MM.1S (cell line): Measurements from ENCODE around the gene ADGRF1.

ENCODE experiments used
- DNase-seq: peaks from one replicate; pipeline ENCODE4 v3.0.0-alpha.2; 2015
- H2AFZ ChIP-seq: fragments of 300-600 bp; sonication (generic); 2 replicates; pipeline ENCODE4 v1.6.0; 2016; ENCODE audit warnings: antibody characterized with exemption, low read length
- H3F3A ChIP-seq: fragments of 300-600 bp; sonication (generic); 2 replicates; pipeline ENCODE4 v1.6.1; 2016; ENCODE audit warnings: mild to moderate bottlenecking, antibody characterized with exemption, low read length, moderate library complexity, mixed read lengths; ENCODE audit not compliant: insufficient read depth
- H3K27ac ChIP-seq: fragments of 300-600 bp; sonication (generic); 2 replicates; pipeline ENCODE4 v1.5.1; 2016; ENCODE audit warnings: mild to moderate bottlenecking, low read length
- H3K27me3 ChIP-seq: fragments of 300-600 bp; sonication (generic); replicated peaks from 2 replicates; pipeline ENCODE4 v1.6.0; 2016; ENCODE audit warnings: low read length; ENCODE audit not compliant: insufficient read depth
- H3K36me3 ChIP-seq: fragments of 300-600 bp; sonication (generic); replicated peaks from 2 replicates; pipeline ENCODE4 v1.6.1; 2016; ENCODE audit warnings: mild to moderate bottlenecking, low read length, mixed read lengths; ENCODE audit not compliant: insufficient read depth
- H3K4me1 ChIP-seq: fragments of 300-600 bp; sonication (generic); 2 replicates; pipeline ENCODE4 v1.6.1; 2016; ENCODE audit warnings: low read length, mixed read lengths
- H3K4me2 ChIP-seq: fragments of 300-600 bp; sonication (generic); 2 replicates; pipeline ENCODE4 v1.6.0; 2016; ENCODE audit warnings: low read depth, low read length
- H3K4me3 ChIP-seq: fragments of 300-600 bp; sonication (generic); 2 replicates; pipeline ENCODE4 v1.5.1; 2016; ENCODE audit warnings: low read length, mixed read lengths
- H3K79me2 ChIP-seq: fragments of 300-600 bp; sonication (generic); 2 replicates; pipeline ENCODE4 v1.6.1; 2016; ENCODE audit warnings: mixed run types, low read length, mixed read lengths
- H3K9ac ChIP-seq: fragments of 300-600 bp; sonication (generic); 2 replicates; pipeline ENCODE4 v1.6.1; 2016; ENCODE audit warnings: low read length, mixed read lengths
- H3K9me2 ChIP-seq: fragments of 300-600 bp; sonication (generic); replicated peaks from 2 replicates; pipeline ENCODE4 v1.6.1; 2016; ENCODE audit warnings: mild to moderate bottlenecking, low read length, mixed read lengths; ENCODE audit not compliant: insufficient read depth
- H3K9me3 ChIP-seq: fragments of 300-600 bp; sonication (generic); replicated peaks from 2 replicates; pipeline ENCODE4 v1.6.1; 2016; ENCODE audit warnings: mild to moderate bottlenecking, low read length, mixed read lengths; ENCODE audit not compliant: insufficient read depth
- H4K20me1 ChIP-seq: fragments of 300-600 bp; sonication (generic); 2 replicates; pipeline ENCODE4 v1.6.1; 2016; ENCODE audit warnings: mild to moderate bottlenecking, low read length, moderate library complexity, mixed read lengths; ENCODE audit not compliant: insufficient read depth
- EZH2 ChIP-seq: fragments of 300-600 bp; sonication (generic); optimal IDR thresholded peaks from 2 replicates; pipeline ENCODE3; 2017; ENCODE audit warnings: low read depth, mild to moderate bottlenecking, antibody characterized with exemption, low read length, mixed read lengths
- EZH2phosphoT487 ChIP-seq: fragments of 300-600 bp; sonication (generic); IDR thresholded peaks from 2 replicates; pipeline ENCODE4 v1.6.1; 2018; ENCODE audit warnings: antibody characterized with exemption, low read length
- TF ChIP-seq, protein P1 (sequence below): fragments of 300-600 bp; sonication (generic); IDR thresholded peaks from 2 replicates; pipeline ENCODE4 v1.5.1; 2016; ENCODE audit warnings: antibody characterized with exemption, low read length, mixed read lengths

Gene ADGRF1

DNA sequence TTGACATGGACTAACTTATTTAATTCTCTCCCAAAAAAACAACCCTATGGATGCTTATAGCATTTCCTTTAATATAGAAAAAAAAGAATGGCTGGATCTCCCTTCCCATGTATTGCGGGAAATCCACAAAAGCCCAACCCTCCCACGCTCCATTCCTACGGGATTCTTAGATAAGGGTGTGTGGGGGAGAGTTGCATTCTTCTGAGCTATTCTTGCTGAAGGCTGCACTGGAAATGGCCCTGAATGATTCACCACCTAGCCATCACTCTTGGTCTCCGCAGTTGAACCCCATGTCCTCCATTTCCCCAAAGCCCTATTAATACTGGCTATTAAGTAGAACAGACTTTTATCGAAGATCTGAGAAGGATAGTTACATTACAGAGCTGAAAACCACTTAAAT lies 78.5 kb downstream of the ADGRF1 start:
- H3K79me2 ChIP-seq = no peaks in the 10 kb centered on the region
- H3F3A ChIP-seq = no peaks in the 10 kb centered on the region
- TF ChIP-seq, protein P1, sequence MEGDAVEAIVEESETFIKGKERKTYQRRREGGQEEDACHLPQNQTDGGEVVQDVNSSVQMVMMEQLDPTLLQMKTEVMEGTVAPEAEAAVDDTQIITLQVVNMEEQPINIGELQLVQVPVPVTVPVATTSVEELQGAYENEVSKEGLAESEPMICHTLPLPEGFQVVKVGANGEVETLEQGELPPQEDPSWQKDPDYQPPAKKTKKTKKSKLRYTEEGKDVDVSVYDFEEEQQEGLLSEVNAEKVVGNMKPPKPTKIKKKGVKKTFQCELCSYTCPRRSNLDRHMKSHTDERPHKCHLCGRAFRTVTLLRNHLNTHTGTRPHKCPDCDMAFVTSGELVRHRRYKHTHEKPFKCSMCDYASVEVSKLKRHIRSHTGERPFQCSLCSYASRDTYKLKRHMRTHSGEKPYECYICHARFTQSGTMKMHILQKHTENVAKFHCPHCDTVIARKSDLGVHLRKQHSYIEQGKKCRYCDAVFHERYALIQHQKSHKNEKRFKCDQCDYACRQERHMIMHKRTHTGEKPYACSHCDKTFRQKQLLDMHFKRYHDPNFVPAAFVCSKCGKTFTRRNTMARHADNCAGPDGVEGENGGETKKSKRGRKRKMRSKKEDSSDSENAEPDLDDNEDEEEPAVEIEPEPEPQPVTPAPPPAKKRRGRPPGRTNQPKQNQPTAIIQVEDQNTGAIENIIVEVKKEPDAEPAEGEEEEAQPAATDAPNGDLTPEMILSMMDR = no peak
- TF ChIP-seq EZH2 (no peak), EZH2phosphoT487 (no peak)
- no peak overlapping the region for H3K4me3 ChIP-seq
- H3K4me1 ChIP-seq = no peaks in the 10 kb centered on the region
- H4K20me1 ChIP-seq = no peaks in the 10 kb centered on the region
- no peak overlapping the region for H3K4me2 ChIP-seq
- H2AFZ ChIP-seq = no peak overlapping the region
- H3K9me3 ChIP-seq = no peaks in the 10 kb centered on the region
- no peak overlapping the region for H3K27ac ChIP-seq
- H3K36me3 ChIP-seq = no peaks in the 10 kb centered on the region
- no peaks in the 10 kb centered on the region for H3K27me3 ChIP-seq
- H3K9ac ChIP-seq = no peak overlapping the region
- no peaks in the 10 kb centered on the region for H3K9me2 ChIP-seq
- no peak for DNase-seq

DNA sequence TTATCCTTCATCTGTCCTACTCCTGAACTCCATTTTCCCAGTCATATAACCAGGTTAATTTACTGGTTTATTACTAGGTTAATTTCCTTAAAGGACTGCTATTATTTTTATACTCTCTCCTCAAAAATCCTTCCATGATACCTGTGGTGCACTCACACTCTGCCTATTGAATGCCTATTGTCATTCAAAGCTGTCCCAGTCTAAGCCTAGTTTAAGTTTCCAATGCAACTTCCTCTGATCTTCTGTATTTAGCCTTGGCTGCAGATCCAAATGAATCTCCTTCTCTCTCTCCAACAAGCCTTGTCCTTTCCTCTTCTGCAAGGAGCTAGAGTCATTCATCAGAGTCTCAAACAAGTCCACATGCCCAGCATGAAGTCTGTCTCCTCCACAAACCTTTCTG lies 79.1 kb downstream of the ADGRF1 start:
- Histone ChIP-seq H3K36me3 (no peaks in the 10 kb centered on the region), H3K9ac (no peak overlapping the region), H3K4me2 (no peak overlapping the region), H4K20me1 (no peaks in the 10 kb centered on the region), H3K9me2 (no peaks in the 10 kb centered on the region), H3K27me3 (no peaks in the 10 kb centered on the region), H3K9me3 (no peaks in the 10 kb centered on the region), H3K27ac (no peak overlapping the region), H3K79me2 (no peaks in the 10 kb centered on the region), H3F3A (no peaks in the 10 kb centered on the region), H3K4me1 (no peaks in the 10 kb centered on the region), H2AFZ (no peak overlapping the region), H3K4me3 (no peak overlapping the region)
- no peak for DNase-seq
- TF ChIP-seq EZH2phosphoT487 (no peak), EZH2 (no peak)
- TF ChIP-seq, protein P1 = no peak

DNA sequence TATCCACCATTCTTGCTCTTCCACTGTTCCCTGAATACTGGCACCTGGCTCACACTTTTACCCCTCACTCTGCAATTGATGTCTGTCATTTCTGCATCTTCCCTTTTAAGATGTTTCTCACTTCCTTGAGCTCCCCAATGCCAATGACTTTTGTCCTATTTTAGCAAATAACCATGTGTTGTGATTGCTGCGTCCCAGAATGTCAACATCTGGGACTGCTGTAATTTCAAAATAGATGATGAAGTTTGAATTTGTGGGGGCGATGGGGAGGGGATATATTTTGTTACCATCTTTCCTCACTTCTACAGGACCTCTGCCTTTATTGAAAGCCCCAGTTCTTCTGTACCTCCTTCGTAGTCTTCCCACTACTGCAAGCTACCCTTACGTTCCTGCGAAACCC lies 80.4 kb downstream of the ADGRF1 start:
- no peaks in the 10 kb centered on the region for H4K20me1 ChIP-seq
- no peaks in the 10 kb centered on the region for H3K9me2 ChIP-seq
- no peak overlapping the region for H3K9ac ChIP-seq
- TF ChIP-seq EZH2 (no peak), EZH2phosphoT487 (no peak)
- TF ChIP-seq, protein P1 = no peak
- no peaks in the 10 kb centered on the region for H3K27me3 ChIP-seq
- no peak for DNase-seq
- H3K79me2 ChIP-seq = no peaks in the 10 kb centered on the region
- H3K4me3 ChIP-seq = no peak overlapping the region
- H2AFZ ChIP-seq = no peak overlapping the region
- H3F3A ChIP-seq = no peaks in the 10 kb centered on the region
- no peak overlapping the region for H3K27ac ChIP-seq
- H3K36me3 ChIP-seq = no peaks in the 10 kb centered on the region
- H3K9me3 ChIP-seq = no peaks in the 10 kb centered on the region
- no peak overlapping the region for H3K4me2 ChIP-seq
- no peaks in the 10 kb centered on the region for H3K4me1 ChIP-seq
